ENCODE measurements around the gene CCDC110.

The CCDC110 gene

DNA sequence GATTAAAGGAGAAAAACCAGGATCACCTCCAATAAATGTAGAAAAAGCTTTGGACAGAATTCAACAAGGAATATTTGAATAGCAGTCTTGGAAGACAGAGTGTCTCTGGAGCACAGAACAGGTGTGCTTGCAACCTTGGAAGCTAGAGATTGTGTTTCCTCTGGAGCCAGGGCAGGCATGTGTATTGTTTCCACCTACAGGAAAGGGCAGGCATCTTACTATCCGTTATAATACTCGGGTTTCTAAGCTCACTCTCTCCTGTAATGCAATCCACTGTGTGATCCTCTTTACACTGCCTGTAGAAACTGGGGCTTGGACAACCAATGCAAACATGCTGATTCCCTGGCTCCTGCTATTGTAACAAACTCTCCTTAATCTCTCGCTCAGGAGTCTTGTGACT lies 14.4 kb downstream of the CCDC110 start:
- Histone ChIP-seq H3K36me3 (ENCODE audit: control insufficient read depth, insufficient read depth, low read length) (no peaks in the 10 kb centered on the region), H3K27me3 (replicated peaks; ENCODE audit: control insufficient read depth, insufficient read depth, low read length) (no peaks in the 10 kb centered on the region), H3K4me3 (replicated peaks; ENCODE audit: low read depth, low read length) (no peak overlapping the region)
- DNase-seq (ENCODE audit: extremely low read depth, insufficient read length) = no peak
- TF ChIP-seq, protein P1, sequence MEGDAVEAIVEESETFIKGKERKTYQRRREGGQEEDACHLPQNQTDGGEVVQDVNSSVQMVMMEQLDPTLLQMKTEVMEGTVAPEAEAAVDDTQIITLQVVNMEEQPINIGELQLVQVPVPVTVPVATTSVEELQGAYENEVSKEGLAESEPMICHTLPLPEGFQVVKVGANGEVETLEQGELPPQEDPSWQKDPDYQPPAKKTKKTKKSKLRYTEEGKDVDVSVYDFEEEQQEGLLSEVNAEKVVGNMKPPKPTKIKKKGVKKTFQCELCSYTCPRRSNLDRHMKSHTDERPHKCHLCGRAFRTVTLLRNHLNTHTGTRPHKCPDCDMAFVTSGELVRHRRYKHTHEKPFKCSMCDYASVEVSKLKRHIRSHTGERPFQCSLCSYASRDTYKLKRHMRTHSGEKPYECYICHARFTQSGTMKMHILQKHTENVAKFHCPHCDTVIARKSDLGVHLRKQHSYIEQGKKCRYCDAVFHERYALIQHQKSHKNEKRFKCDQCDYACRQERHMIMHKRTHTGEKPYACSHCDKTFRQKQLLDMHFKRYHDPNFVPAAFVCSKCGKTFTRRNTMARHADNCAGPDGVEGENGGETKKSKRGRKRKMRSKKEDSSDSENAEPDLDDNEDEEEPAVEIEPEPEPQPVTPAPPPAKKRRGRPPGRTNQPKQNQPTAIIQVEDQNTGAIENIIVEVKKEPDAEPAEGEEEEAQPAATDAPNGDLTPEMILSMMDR (IDR thresholded peaks at IDR 0.05; ENCODE audit: insufficient read depth, low read length, poor library complexity, severe bottlenecking) = no peak

DNA sequence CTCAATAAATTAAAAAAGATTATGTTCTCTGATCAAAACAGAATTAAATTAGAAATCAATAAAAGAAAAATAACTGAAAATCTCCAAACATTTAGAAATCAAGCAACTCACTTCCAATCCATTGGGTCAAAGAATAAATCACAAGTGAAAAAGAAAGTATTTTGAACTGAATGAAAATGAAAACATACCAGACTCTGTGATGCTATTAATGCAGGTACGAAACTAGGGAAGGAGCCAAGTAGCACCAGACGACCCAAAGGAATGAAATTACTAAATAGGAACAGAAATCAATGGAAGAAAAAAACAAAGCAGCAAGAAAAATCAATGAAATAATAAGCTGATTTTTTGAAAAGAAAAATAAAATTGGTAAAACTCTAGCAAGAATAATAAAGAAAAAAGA lies 15.4 kb downstream of the CCDC110 start:
- H3K27me3 ChIP-seq (replicated peaks; ENCODE audit: control insufficient read depth, insufficient read depth, low read length) = no peaks in the 10 kb centered on the region
- H3K36me3 ChIP-seq (ENCODE audit: control insufficient read depth, insufficient read depth, low read length) = no peaks in the 10 kb centered on the region
- TF ChIP-seq, protein P1 (IDR thresholded peaks at IDR 0.05; ENCODE audit: insufficient read depth, low read length, poor library complexity, severe bottlenecking) = no peak
- H3K4me3 ChIP-seq (replicated peaks; ENCODE audit: low read depth, low read length) = no peak overlapping the region
- no peak for DNase-seq (ENCODE audit: extremely low read depth, insufficient read length)

- no peak for DNase-seq (ENCODE audit: extremely low read depth, insufficient read length)
- TF ChIP-seq, protein P1 (IDR thresholded peaks at IDR 0.05; ENCODE audit: insufficient read depth, low read length, poor library complexity, severe bottlenecking) = no peak
- Histone ChIP-seq H3K27me3 (replicated peaks; ENCODE audit: control insufficient read depth, insufficient read depth, low read length) (no peaks in the 10 kb centered on the region), H3K36me3 (ENCODE audit: control insufficient read depth, insufficient read depth, low read length) (no peaks in the 10 kb centered on the region), H3K4me3 (replicated peaks; ENCODE audit: low read depth, low read length) (no peak overlapping the region)
Measured at GRCh38 chr4:185445209-185445608, 26.3 kb downstream of the CCDC110 start.

DNA sequence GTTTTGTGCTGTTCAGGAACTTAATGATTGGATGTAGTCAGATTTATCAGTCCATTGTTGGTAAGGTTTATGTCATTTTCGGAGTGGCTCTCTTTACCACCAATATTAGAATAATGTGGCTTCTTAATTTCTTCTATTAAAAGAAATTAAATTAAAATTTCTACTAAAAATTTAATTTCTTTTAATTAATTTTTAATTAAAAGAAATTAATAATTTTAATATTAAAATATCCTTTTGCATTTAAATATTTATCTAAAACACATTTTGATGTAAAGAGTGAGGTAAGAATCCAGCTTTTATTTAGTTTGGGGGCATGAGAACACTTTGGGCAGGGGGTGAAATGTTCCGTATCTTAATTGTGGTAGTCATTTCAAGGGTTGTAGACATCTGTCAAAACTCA lies 30.1 kb downstream of the CCDC110 start:
- no peak for DNase-seq (ENCODE audit: extremely low read depth, insufficient read length)
- Histone ChIP-seq H3K36me3 (ENCODE audit: control insufficient read depth, insufficient read depth, low read length) (no peaks in the 10 kb centered on the region), H3K27me3 (replicated peaks; ENCODE audit: control insufficient read depth, insufficient read depth, low read length) (no peaks in the 10 kb centered on the region), H3K4me3 (replicated peaks; ENCODE audit: low read depth, low read length) (no peak overlapping the region)
- TF ChIP-seq, protein P1 (IDR thresholded peaks at IDR 0.05; ENCODE audit: insufficient read depth, low read length, poor library complexity, severe bottlenecking) = no peak

- DNase-seq (ENCODE audit: extremely low read depth, insufficient read length) = no peak
- TF ChIP-seq, protein P1 (IDR thresholded peaks at IDR 0.05; ENCODE audit: insufficient read depth, low read length, poor library complexity, severe bottlenecking) = no peak
- Histone ChIP-seq H3K36me3 (ENCODE audit: control insufficient read depth, insufficient read depth, low read length) (no peaks in the 10 kb centered on the region), H3K27me3 (replicated peaks; ENCODE audit: control insufficient read depth, insufficient read depth, low read length) (no peaks in the 10 kb centered on the region), H3K4me3 (replicated peaks; ENCODE audit: low read depth, low read length) (no peak overlapping the region)
Measured at GRCh38 chr4:185437809-185438208, 33.7 kb downstream of the CCDC110 start.

DNA sequence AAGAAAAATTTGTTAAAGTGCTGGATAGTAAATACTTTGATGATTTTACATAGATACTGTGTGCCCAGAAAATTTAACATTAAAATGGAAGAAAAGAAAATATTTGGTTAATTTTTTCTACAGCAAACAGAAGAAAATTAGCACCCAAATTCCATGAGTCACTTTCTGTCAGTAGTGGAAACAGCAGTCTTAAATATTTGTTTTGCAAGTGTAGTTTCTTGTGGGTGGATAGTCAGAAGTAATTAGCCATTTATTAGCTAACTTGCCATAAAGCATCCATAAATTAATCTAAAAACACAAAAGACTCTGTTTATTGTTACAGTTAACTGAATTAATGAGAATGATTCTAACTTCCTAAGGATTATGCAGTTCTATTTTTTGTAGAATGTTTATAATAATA lies 36.1 kb downstream of the CCDC110 start:
- no peaks in the 10 kb centered on the region for H3K36me3 ChIP-seq (ENCODE audit: control insufficient read depth, insufficient read depth, low read length)
- TF ChIP-seq, protein P1 (IDR thresholded peaks at IDR 0.05; ENCODE audit: insufficient read depth, low read length, poor library complexity, severe bottlenecking) = no peak
- no peak for DNase-seq (ENCODE audit: extremely low read depth, insufficient read length)
- no peaks in the 10 kb centered on the region for H3K27me3 ChIP-seq (replicated peaks; ENCODE audit: control insufficient read depth, insufficient read depth, low read length)
- H3K4me3 ChIP-seq (replicated peaks; ENCODE audit: low read depth, low read length) = no peak overlapping the region

Measured in GM06990 (cell line).